Measurements from ENCODE around the gene KLF3. TPM values are rescaled to one million over a fixed set of nuclear protein-coding genes. Genes with fewer than 3 reads are reported as not detected.
A peak's percentile ranks its signal among the peaks of the same experiment; 100 is the strongest.

KLF3 gene
- total and polyA plus RNA-seq, 2 of the 8 experiments (the other 6 are each of a cell fraction or from before 2014, with no cell fraction given), result 8.0 to 14.9 TPM

DNA sequence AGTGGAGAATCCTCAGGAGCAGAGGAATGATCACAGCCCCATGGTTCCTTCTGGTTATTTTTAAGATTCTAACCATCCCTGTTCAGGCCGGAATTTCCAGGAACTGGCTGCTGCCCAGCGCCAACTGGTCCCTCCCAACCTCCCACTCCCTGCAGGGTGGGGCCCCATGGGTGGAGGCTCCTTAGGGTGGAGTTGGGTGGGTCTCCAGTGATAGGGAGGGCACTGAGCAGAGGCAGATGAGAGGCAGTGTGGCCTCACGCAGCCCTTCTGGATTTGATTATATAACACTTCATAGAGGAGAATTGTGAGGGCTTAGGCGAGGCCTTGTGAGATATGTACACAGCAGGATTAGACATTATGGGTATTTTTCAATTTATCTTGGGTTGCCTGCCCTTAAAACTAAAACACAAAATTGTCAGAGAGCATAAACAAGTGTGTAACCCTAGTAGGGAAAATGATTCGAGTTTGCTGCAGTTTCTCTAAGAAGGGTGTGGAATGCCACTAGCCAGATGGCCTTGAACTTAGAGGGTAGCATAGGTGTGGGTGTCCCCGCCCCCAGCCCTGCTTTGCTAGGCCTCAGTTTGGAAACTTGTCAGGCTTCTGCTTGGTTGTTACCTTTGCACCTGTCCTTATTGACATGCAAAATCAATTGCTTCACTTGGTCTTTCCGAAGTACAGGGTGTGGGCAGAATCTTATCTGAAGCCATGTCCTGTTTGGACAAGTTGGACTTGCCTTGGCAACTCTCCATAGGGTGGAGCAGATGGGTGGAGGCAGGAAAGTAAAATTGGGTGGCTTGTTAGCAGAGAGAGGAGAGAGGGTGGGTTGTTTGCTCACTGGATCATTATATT lies 9.4 kb downstream of the KLF3 start:
- H2BK20ac ChIP-seq (ENCODE audit: low read length), result no peak overlapping the region
- H3K79me1 ChIP-seq (ENCODE audit: low read depth, low read length), result peaks cover 10% of the 10 kb centered on the region
- no peak overlapping the region for H4K91ac ChIP-seq (replicated peaks; ENCODE audit: insufficient read length, low read length)
- H4K8ac ChIP-seq (ENCODE audit: extremely low read depth, insufficient read depth, low read length), result no peak overlapping the region; the same call in 1 of the 2 replicates
- no peak overlapping the region for H3K4me3 ChIP-seq (ENCODE audit: extremely low read depth in 1 of 4, insufficient read depth in 2 of 4, low read depth in 3 of 4, low read length in 4 of 4)
- no peak overlapping the region for H2AFZ ChIP-seq (ENCODE audit: low read length)
- H4K20me1 ChIP-seq (replicated peaks in 1 of 2; ENCODE audit: control insufficient read depth in 1 of 2, insufficient read depth in 2 of 2, low read length in 2 of 2), result peaks cover 2 to 12% of the 10 kb centered on the region in 2 experiments
- H3K4me1 ChIP-seq (replicated peaks in 1 of 4; ENCODE audit: control insufficient read depth in 3 of 4, insufficient read depth in 4 of 4, low read length in 3 of 4), result peaks cover 22 to 47% (median 29%) of the 10 kb centered on the region in 4 experiments
- no peak overlapping the region for H3K9ac ChIP-seq (replicated peaks in 1 of 4; ENCODE audit: extremely low read depth in 1 of 4, low read depth in 3 of 4, low read length in 3 of 4)
- H2AK5ac ChIP-seq (ENCODE audit: low read depth, low read length), result no peak overlapping the region; the same call in 1 of the 2 replicates
- H3K27ac ChIP-seq (ENCODE audit: low read depth, low read length), result 0 out of 2 replicates have a peak overlapping the region, but pooled peaks have one; percentile 19
- H2BK120ac ChIP-seq (replicated peaks; ENCODE audit: low read depth, low read length), result no peak overlapping the region
- no peaks in the 10 kb centered on the region for H3K23me2 ChIP-seq (ENCODE audit: low read depth, low read length)
- WGBS, 2 experiments (ENCODE audit: extremely low coverage in 1 of 2, insufficient coverage in 1 of 2, insufficient read length in 1 of 2, insufficient replicate concordance in 2 of 2, low coverage in 1 of 2, low lambda C conversion rate in 2 of 2, missing lambda C conversion rate in 1 of 2), result 63% methylated on average over 7 of the region's 7 CpGs; no CpG with 5 or more reads in 1 of the 2 experiments
- H2BK12ac ChIP-seq (ENCODE audit: low read depth, low read length), result no peak overlapping the region
- DNase-seq (ENCODE audit: low read depth in 1 of 2, low spot score in 2 of 2) (no peak), FAIRE-seq (no peak)
- H3K4me2 ChIP-seq (ENCODE audit: insufficient read depth in 1 of 2, low read depth in 2 of 2, low read length in 2 of 2), result peak overlapping the region; percentile 9 to 50; a peak in 3 of 4 replicates
- no peak overlapping the region for H4K5ac ChIP-seq (ENCODE audit: insufficient read length, low read depth, low read length)
- no peak overlapping the region for H3K56ac ChIP-seq (replicated peaks; ENCODE audit: insufficient read length, low read depth, low read length)
- ChIA-PET CTCF (ENCODE audit: partially characterized antibody) (interaction anchor here (1.0 to 4.2 kb wide), 8 partner anchors 33 to 493 kb away, joined by 3 to 36 read pairs (median 7); no protein-coding TSS in a partner anchor), POLR2A (ENCODE audit: partially characterized antibody) (interaction anchor here (0.9 to 1.7 kb wide), 3 partner anchors 10 to 184 kb away, joined by 3 to 7 read pairs (median 4); no protein-coding TSS in a partner anchor)
- H2BK5ac ChIP-seq (ENCODE audit: low read depth, low read length), result no peak overlapping the region; the same call in 1 of the 2 replicates
- H2BK15ac ChIP-seq (ENCODE audit: low read length), result no peak overlapping the region
- H3K23ac ChIP-seq (ENCODE audit: insufficient read length), result no peak overlapping the region
- no peaks in the 10 kb centered on the region for H3K9me3 ChIP-seq (ENCODE audit: insufficient read depth in 2 of 2, low read depth in 1 of 2, low read length in 1 of 2)
- no peak overlapping the region for H3K4ac ChIP-seq (replicated peaks; ENCODE audit: insufficient read length, low read depth, low read length)
- H3K79me2 ChIP-seq (ENCODE audit: control insufficient read depth in 1 of 2, insufficient read depth in 2 of 2, low read length in 2 of 2), result peaks cover 6 to 96% of the 10 kb centered on the region in 2 experiments; a peak in 3 of 4 replicates
- no peaks in the 10 kb centered on the region; a peak in 2 of 8 replicates for H3K36me3 ChIP-seq (ENCODE audit: control insufficient read depth in 2 of 4, insufficient read depth in 4 of 4, low read length in 3 of 4)
- no peaks in the 10 kb centered on the region for H3K27me3 ChIP-seq (replicated peaks in 1 of 4; ENCODE audit: control insufficient read depth in 3 of 4, extremely low read depth in 1 of 4, insufficient read depth in 3 of 4, low read length in 3 of 4)
- peak overlapping the region; percentile 28; the same call in 1 of the 2 replicates for H3K18ac ChIP-seq (ENCODE audit: extremely low read depth, low read length)
- H3K14ac ChIP-seq (ENCODE audit: insufficient read length), result no peak overlapping the region
- no peak for TF ChIP-seq SIX5 (IDR thresholded peaks at IDR 0.05; ENCODE audit: low read depth, low read length)
- no peak for TF ChIP-seq EZH2 (IDR thresholded peaks at IDR 0.05; ENCODE audit: low read depth, low read length, severe bottlenecking)
- TF ChIP-seq CEBPB (IDR thresholded peaks at IDR 0.05; ENCODE audit: low read depth, low read length), result 0 out of 2 replicates have a peak, but pooled peaks have one; percentile 19
- TF ChIP-seq BCL11A (IDR thresholded peaks at IDR 0.05; ENCODE audit: low read depth in 2 of 2, low read length in 2 of 2), result no peak
- TF ChIP-seq, protein P1, sequence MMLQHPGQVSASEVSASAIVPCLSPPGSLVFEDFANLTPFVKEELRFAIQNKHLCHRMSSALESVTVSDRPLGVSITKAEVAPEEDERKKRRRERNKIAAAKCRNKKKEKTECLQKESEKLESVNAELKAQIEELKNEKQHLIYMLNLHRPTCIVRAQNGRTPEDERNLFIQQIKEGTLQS (IDR thresholded peaks at IDR 0.05; ENCODE audit: insufficient read depth, low read depth, low read length), result no peak
- no peak for TF ChIP-seq CREB1 (IDR thresholded peaks at IDR 0.05)
- TF ChIP-seq ASH2L (IDR thresholded peaks at IDR 0.05; ENCODE audit: low read length), result no peak
- peak; percentile 87 for TF ChIP-seq TCF12 (IDR thresholded peaks at IDR 0.05; ENCODE audit: low read depth, low read length)
- no peak for TF ChIP-seq POU5F1 (IDR thresholded peaks at IDR 0.05; ENCODE audit: low read depth, low read length)
- TF ChIP-seq PHF8 (conservative IDR thresholded peaks at IDR 0.05; ENCODE audit: low read depth, low read length), result no peak
- TF ChIP-seq SP2 (IDR thresholded peaks at IDR 0.05; ENCODE audit: low read length), result no peak
